ENCODE results near the gene CLN6.

Gene CLN6

GRCh38 chr15:68229386-68230156 is at the start of gene CLN6:
Gene CLN6 (minus strand): TSS chr15:68229728. CDS start chr15:68229584, 144 bp downstream.
- peak; percentile 70 to 77 for DNase-seq

GRCh38 chr15:68278595-68279405 is 49.3 kb upstream of the CLN6 start:
- no peak for DNase-seq

- DNase-seq = peak in 1 of 2 donors; percentile 35
These were observed 48.7 kb upstream of the CLN6 start for GRCh38 chr15:68278345-68278594.

- DNase-seq = peak; percentile 85 to 86
These were observed 48.2 kb upstream of the CLN6 start, which contains the start of gene FEM1B for GRCh38 chr15:68277603-68278344. Gene FEM1B (plus strand): TSS chr15:68277745. CDS start chr15:68278418, 673 bp downstream.

GRCh38 chr15:68277131-68277602 is 47.6 kb upstream of the CLN6 start:
- DNase-seq = no peak

- DNase-seq = no peak
These were observed 47.1 kb upstream of the CLN6 start for GRCh38 chr15:68276668-68277067.

GRCh38 chr15:68275165-68275746 is 45.7 kb upstream of the CLN6 start:
- DNase-seq = no peak

GRCh38 chr15:68274201-68274848 is 44.8 kb upstream of the CLN6 start:
- no peak for DNase-seq

- no peak for DNase-seq
These were observed 43.3 kb upstream of the CLN6 start for GRCh38 chr15:68272721-68273271.

- no peak for DNase-seq
These were observed 42.4 kb upstream of the CLN6 start for GRCh38 chr15:68271854-68272471.

GRCh38 chr15:68268405-68268804 is 38.9 kb upstream of the CLN6 start:
- DNase-seq = no peak

GRCh38 chr15:68265674-68266073 is 36.1 kb upstream of the CLN6 start:
- DNase-seq = no peak

GRCh38 chr15:68265081-68265480 is 35.6 kb upstream of the CLN6 start:
- DNase-seq = no peak

- DNase-seq = no peak
These were observed 34.8 kb upstream of the CLN6 start for GRCh38 chr15:68264282-68264681.

- DNase-seq = no peak
These were observed 33.2 kb upstream of the CLN6 start for GRCh38 chr15:68262514-68263356.

- no peak for DNase-seq
These were observed 32.5 kb upstream of the CLN6 start for GRCh38 chr15:68261980-68262379.

GRCh38 chr15:68261241-68261640 is 31.7 kb upstream of the CLN6 start:
- DNase-seq = no peak

GRCh38 chr15:68259883-68260282 is 30.4 kb upstream of the CLN6 start:
- DNase-seq = no peak

- DNase-seq = no peak
These were observed 29.2 kb upstream of the CLN6 start for GRCh38 chr15:68258692-68259091.

- DNase-seq = peak; percentile 39 to 77
These were observed 27.3 kb upstream of the CLN6 start for GRCh38 chr15:68256675-68257450.
